Fibroblast of skin of abdomen (primary cell): ENCODE measurements around the gene PACSIN3. TPM values are rescaled to one million over a fixed set of nuclear protein-coding genes. Genes with fewer than 3 reads are reported as not detected.
"Not testable (repeated sequence)": the region's sequence is repeated elsewhere in the genome, so short reads cannot be mapped to it uniquely, and the experiment has no call there.

ENCODE experiments used
- DNase-seq: peaks from one replicate; pipeline ENCODE4 v3.0.0-alpha.2; 2013
- polyA plus RNA-seq, 2 experiments: library from polyadenylated mRNA; unstranded; fragments of 120-200 nt; gene quantifications; one replicate each; pipeline ENCODE4 v1.2.1, GENCODE V29; 2013; ENCODE audit not compliant: insufficient read length in 2 of 2

Gene PACSIN3
- polyA plus RNA-seq (2013, experiment 1 of 2; ENCODE audit: insufficient read length): 29.7 TPM
- 36.3 TPM for polyA plus RNA-seq (2013, experiment 2 of 2; ENCODE audit: insufficient read length)

GRCh38 chr11:47186076-47186699 is at the start of gene PACSIN3:
Gene PACSIN3 (minus strand): TSS chr11:47186434. CDS start chr11:47182727, 3,707 bp downstream.
- DNase-seq: peak; percentile 53

DNA sequence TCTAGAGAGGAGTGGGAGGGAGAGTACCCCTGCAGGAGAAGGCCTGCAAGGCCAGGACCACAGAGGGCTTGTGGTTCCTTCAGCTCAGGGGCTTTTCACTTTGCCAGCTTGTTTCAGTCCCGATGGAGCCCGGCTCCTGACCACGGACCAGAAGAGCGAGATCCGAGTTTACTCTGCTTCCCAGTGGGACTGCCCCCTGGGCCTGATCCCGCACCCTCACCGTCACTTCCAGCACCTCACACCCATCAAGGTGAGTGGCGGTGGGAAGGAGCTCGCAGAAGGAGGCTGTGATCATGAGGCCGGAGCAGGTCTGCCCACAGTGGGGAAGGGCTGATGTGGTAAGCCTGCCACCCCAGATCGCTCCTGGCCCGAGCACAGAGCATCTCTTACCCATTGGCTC is 48.9 kb upstream of the PACSIN3 start:
- no peak for DNase-seq

DNA sequence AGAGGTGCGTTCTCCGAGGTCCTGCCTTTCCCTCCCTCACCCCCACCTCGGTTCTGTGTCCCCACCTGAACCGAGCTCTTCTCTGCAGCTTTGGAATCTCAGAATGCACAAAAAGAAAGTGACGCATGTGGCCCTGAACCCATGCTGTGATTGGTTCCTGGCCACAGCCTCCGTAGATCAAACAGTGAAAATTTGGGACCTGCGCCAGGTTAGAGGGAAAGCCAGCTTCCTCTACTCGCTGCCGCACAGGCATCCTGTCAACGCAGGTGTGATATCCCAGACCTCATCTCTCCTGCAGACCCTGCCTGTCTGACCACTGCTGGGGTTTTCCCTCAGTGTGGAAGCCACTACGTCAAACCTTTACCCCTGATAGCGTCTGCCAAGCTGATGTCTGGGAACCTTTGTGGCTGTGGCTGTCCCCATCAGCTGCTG is 48.5 kb upstream of the PACSIN3 start:
- peak; percentile 40 for DNase-seq

GRCh38 chr11:47233989-47234668 is 47.9 kb upstream of the PACSIN3 start:
- DNase-seq: peak; percentile 69

GRCh38 chr11:47233051-47233450 is 46.8 kb upstream of the PACSIN3 start:
- DNase-seq: no peak

DNA sequence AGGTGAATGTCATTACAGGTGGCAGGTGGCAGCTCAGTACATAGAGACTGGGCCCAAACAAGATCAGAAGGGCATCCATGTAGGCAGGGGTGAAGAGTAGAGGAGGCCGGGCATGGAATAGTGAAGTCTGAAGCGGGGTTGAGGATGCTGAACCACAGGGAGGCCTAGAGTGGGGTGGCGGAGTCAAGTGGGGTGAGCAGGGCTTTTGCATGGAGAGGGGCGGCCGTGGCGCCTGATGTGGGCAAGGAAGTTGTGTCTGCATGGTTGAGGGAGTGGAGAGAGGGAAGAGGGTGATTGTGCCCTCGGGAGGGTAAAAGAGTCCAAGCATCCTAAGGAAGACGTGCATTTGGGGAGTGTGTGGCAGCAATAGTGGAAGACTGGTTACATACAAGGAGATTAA is 42.9 kb upstream of the PACSIN3 start:
- no peak for DNase-seq

DNA sequence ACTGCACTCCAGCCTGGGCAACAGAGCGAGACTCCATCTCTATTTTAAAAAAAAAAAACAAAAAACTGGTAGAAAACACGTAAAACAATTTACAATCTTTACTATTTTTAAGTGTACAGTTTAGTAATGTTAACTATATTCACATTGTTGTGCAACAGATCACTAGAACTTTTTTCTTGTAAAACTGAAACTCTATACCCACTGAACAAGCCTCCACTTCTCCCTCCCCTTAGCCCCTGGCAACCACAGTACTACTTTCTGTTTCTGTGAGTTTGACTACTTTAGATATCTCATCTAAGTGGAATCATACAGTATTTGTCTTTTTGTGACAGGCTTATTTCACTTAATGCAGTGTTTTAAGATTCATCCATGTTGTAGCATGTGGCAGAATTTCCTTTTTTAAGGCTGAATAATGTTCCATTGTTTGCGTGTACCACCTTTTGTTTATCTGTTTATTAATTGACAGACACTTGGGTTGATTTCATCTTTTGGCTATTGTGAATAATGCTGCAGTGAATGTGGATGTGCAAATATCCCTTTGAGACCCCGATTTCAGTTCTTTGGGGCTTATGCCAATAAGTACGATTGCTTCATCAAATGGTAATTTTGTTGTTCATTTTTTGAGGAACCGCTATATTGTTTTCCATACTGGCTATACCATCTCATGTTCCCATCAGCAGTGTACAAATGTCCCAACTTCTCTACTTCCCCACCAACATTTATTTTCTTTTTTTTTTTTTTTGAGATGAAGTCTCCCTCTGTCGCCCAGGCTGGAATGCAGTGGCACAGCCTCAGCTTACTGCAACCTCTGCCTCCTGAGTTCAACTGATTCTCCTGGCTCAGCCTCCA is 39.5 kb upstream of the PACSIN3 start:
- DNase-seq: no peak

DNA sequence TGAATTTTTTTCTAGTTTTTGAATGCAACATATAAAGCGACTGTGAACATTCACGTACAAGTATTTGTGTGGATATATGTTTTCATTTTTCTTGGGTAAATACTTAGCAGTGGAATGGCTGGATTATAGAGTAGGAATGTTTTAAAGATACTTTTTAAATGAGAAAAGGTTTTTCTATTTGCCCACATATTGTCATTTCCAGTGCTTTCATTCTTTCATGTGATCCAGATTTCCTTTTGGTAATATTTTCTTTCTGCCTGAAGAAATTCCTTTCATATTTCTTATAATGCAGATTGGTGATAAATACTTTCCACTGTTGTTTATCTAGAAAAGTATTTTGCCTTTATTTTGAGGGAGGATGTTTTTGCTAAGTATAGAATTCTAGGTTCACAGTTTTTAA is 36.5 kb upstream of the PACSIN3 start:
- no peak for DNase-seq

DNA sequence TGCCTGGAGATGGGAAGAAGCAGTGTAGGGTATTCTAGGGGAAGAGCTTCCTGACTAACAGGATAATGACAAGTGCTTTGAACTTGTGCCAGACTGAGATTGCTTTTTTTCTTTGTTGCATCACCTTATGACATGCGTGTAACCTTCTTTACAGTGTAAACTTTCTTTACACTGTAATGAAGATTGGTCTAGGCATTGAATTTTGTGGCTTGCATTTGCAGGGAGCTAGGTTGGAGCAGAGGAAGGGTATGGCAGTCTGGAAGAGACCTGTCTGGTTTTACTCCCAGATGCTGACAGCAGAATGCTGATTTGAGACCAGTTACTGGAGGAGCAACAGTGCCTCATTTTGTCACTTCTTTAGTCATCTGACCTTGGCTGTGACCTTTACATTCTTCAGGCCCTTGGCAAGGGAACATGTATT is 34.2 kb upstream of the PACSIN3 start:
- peak; percentile 58 for DNase-seq

GRCh38 chr11:47216121-47216798 is 30.0 kb upstream of the PACSIN3 start:
- DNase-seq: peak; percentile 82

DNA sequence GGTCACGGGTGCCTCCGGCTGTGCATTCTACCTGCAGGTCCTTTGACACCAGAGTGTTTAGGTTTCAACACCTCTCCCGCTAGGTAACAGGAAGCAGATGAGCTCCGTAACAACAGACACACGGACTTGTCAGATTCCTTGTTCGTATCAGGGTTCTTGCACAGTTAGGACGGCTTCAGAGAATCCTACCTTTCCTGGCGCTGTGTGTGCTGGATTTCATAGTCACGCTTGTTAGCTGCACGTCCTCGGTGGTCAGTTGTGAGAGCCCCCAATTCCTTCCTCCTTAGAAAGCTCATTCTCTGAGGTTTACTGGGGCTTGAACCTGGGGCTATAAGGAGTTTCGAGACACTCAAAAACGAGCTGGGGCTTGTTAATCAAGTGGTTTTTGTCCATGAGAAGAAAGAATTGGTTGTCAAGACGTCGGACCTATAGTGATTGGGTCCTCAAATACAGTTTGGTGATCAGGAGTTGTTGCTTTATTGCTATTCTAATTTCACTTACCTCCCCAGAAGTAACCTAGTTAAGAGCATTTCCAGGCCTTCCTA is 29.2 kb upstream of the PACSIN3 start:
- no peak for DNase-seq

- peak; percentile 78 for DNase-seq
Measured at GRCh38 chr11:47213950-47214565, 27.8 kb upstream of the PACSIN3 start.

DNA sequence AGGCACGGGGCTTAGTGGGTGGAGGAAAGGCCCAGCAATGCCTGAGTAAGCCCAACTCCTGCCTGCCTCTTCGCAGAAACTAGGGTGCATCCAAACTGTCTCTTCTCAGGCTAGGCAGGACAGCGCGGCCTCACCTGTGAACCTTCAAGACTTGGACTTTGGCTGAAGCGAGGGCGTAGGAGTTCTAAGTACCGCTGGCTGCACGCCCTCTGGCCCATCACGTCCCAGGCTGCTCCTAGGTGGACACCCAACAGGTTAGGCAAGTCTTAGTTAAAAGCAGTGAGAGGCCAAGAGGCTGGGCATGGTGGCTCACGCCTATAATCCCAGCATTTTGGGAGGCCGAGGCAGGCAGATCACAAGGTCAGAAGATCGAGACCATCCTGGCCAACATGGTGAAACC is 26.7 kb upstream of the PACSIN3 start:
- no peak for DNase-seq

DNA sequence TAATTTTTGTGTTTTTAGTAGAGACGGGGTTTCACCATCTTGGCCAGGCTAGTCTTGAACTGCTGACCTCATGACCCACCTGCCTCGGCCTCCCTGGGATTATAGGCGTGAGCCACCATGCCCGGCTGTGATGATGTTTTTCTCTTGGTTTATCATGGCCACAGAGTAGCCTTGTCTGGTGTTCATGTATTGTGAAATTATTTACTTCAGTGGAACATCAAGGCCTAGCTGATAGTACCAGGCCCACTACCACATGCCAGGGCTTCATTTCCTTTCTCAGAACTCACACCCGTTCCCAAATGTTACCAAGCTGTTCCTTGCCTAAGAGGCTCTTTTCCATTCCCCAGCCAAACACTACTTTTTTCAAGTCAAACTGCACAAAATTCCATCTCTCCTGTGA is 22.4 kb upstream of the PACSIN3 start:
- no peak for DNase-seq

- not testable (repeated sequence) for DNase-seq
Measured at GRCh38 chr11:47208008-47208552, 21.8 kb upstream of the PACSIN3 start.

GRCh38 chr11:47207459-47207858 is 21.2 kb upstream of the PACSIN3 start:
- no peak for DNase-seq

DNA sequence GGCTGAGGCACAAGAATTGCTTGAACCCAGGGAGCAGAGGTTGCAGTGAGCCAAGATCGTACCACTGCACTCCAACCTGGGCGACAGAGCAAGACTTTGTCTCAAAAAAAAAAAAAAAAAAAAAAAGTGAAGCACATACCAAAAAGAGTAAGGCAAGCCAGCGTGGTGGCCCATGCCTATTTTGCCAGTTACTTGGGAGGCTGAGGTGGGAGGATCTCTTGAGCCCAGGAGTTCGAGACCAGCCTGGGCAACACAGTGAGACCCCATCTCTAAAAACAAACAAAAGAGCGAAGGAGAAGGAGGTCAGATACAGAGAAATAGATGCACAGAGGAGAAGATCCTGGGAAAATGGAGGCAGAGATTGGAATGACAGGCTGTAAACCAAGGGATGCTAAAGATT is 20.3 kb upstream of the PACSIN3 start:
- not testable (repeated sequence) for DNase-seq

GRCh38 chr11:47204637-47204989 is 18.4 kb upstream of the PACSIN3 start:
- peak; percentile 79 for DNase-seq

GRCh38 chr11:47202576-47202975 is 16.3 kb upstream of the PACSIN3 start:
- no peak for DNase-seq

GRCh38 chr11:47201015-47201414 is 14.8 kb upstream of the PACSIN3 start:
- no peak for DNase-seq

DNA sequence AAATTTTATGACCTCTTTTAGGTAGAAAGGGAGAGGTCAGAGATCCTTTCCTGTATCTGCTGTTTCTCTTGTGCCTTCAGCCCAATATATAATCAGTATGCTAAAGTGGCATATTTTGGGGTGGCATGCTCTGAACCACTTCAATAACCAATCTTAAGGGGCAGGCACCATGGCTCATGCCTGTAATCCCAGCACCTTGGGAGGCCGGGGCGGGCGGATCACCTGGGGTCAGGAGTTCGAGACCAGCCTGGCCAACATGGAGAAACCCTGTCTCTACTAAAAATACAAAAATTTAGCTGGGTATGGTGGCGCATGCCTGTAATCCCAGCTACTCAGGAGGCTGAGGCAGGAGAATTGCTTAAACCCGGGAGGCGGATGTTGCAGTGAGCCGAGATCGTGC is 11.9 kb upstream of the PACSIN3 start:
- not testable (repeated sequence) for DNase-seq

- no peak for DNase-seq
Measured at GRCh38 chr11:47192111-47192510, 5.9 kb upstream of the PACSIN3 start.
